Nephron progenitor cell (in vitro differentiated cells): ENCODE results near the gene ESYT3.

ENCODE experiments used
- DNase-seq: peaks from one replicate; pipeline ENCODE4 v3.0.0; 2021
- H3K27ac Mint-ChIP-seq: 2 replicates; pipeline ENCODE4 v1.8.0; 2021; ENCODE audit warnings: mild to moderate bottlenecking, moderate library complexity, mixed read lengths
- H3K27me3 Mint-ChIP-seq: 2 replicates; pipeline ENCODE4 v1.8.0; 2021; ENCODE audit warnings: mild to moderate bottlenecking, low read depth, mixed read lengths; ENCODE audit not compliant: poor library complexity
- H3K36me3 Mint-ChIP-seq: 2 replicates; pipeline ENCODE4 v1.8.0; 2021; ENCODE audit warnings: low read depth, mixed read lengths
- H3K4me1 Mint-ChIP-seq: 2 replicates; pipeline ENCODE4 v1.8.0; 2021; ENCODE audit warnings: mixed read lengths
- H3K4me3 Mint-ChIP-seq: 2 replicates; pipeline ENCODE4 v1.8.0; 2021; ENCODE audit warnings: mild to moderate bottlenecking, moderate library complexity, mixed read lengths
- H3K9me3 Mint-ChIP-seq: 2 replicates; pipeline ENCODE4 v1.8.0; 2021; ENCODE audit warnings: mild to moderate bottlenecking, moderate library complexity, mixed read lengths
- CTCF ChIP-seq: fragments of 200-600 bp; sonication (generic); IDR thresholded peaks from 2 replicates; pipeline ENCODE4 v1.5.0; 2021; ENCODE audit warnings: antibody characterized with exemption

ESYT3 gene

GRCh38 chr3:138441742-138442141, 7.3 kb downstream of the ESYT3 start:
- H3K27me3 Mint-ChIP-seq = peaks cover 31% of the 10 kb centered on the region
- H3K27ac Mint-ChIP-seq = no peak overlapping the region
- no peak for DNase-seq
- H3K4me3 Mint-ChIP-seq = no peak overlapping the region
- H3K4me1 Mint-ChIP-seq = peaks cover 23% of the 10 kb centered on the region
- TF ChIP-seq CTCF = no peak
- H3K9me3 Mint-ChIP-seq = no peaks in the 10 kb centered on the region
- no peaks in the 10 kb centered on the region for H3K36me3 Mint-ChIP-seq

GRCh38 chr3:138442433-138442832, 8.0 kb downstream of the ESYT3 start:
- peak; percentile 16 for DNase-seq
- Mint-ChIP-seq H3K27ac (no peak overlapping the region), H3K36me3 (no peaks in the 10 kb centered on the region)

GRCh38 chr3:138443091-138443490, 8.7 kb downstream of the ESYT3 start:
- no peak for TF ChIP-seq CTCF
- Mint-ChIP-seq H3K4me1 (peaks cover 23% of the 10 kb centered on the region), H3K9me3 (no peaks in the 10 kb centered on the region), H3K27me3 (peaks cover 21% of the 10 kb centered on the region), H3K36me3 (no peaks in the 10 kb centered on the region), H3K4me3 (no peak overlapping the region), H3K27ac (peak overlapping the region; percentile 2)
- no peak for DNase-seq

More at GRCh38 chr3:138442433-138442832, 8.0 kb downstream of the ESYT3 start:
- no peak for TF ChIP-seq CTCF
- Mint-ChIP-seq H3K4me3 (no peak overlapping the region), H3K27me3 (peaks cover 25% of the 10 kb centered on the region), H3K4me1 (peaks cover 23% of the 10 kb centered on the region), H3K9me3 (no peaks in the 10 kb centered on the region)

DNA sequence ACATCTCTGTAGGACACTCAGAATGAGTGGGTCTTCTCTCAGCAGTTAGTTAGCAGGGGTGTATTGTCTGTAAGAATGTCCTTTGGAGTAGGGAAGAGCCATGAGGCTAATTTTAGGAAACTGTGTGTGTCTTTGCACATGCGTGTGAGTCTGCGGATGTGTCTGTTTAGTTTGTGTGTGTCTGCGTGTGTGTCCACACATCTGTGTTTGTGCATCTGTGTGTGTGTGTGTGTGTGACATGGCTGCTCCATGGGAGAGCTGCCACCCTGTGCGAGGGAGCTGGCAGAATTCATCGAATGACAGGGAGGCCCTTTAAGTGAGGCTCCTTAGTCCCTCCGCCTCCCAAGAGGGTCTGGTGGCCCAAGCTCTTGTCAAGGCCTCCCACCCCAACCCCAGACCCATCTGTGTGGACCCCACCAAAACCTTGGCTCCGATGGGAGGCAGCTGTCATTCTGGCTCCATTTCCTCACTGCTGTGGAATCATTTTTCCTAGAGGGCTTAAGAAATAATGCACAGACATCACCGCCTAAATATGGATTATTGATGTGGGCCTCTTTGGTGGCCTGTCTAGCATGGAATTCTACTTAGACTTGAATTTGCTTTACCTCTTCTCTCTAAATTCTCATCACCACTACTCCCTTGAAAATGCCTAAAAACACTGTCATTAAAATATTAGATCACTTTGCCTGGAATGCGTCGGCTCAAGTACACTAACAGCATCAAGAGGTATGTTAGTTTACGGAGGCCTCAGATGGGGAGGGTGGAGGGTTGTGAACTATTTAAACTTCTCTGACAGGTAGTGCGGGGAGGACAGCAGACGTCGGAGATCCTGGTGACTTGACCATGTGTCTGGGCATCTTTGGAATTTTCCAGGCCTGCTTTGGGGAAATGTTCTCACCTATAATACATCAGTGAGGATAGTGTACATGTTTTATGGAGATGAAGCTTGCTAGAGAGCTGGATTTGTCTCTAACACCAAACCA, 9.4 kb downstream of the ESYT3 start:
- no peak for TF ChIP-seq CTCF
- peaks cover 16% of the 10 kb centered on the region for H3K27me3 Mint-ChIP-seq
- DNase-seq = no peak
- H3K9me3 Mint-ChIP-seq = no peaks in the 10 kb centered on the region
- no peak overlapping the region for H3K4me3 Mint-ChIP-seq
- no peak overlapping the region for H3K27ac Mint-ChIP-seq
- no peaks in the 10 kb centered on the region for H3K36me3 Mint-ChIP-seq
- H3K4me1 Mint-ChIP-seq = peaks cover 23% of the 10 kb centered on the region

GRCh38 chr3:138445236-138445635, 10.8 kb downstream of the ESYT3 start:
- DNase-seq = no peak
- TF ChIP-seq CTCF = no peak
- Mint-ChIP-seq H3K9me3 (no peaks in the 10 kb centered on the region), H3K4me3 (no peak overlapping the region), H3K36me3 (no peaks in the 10 kb centered on the region), H3K4me1 (peaks cover 15% of the 10 kb centered on the region), H3K27me3 (peaks cover 10% of the 10 kb centered on the region), H3K27ac (no peak overlapping the region)

DNA sequence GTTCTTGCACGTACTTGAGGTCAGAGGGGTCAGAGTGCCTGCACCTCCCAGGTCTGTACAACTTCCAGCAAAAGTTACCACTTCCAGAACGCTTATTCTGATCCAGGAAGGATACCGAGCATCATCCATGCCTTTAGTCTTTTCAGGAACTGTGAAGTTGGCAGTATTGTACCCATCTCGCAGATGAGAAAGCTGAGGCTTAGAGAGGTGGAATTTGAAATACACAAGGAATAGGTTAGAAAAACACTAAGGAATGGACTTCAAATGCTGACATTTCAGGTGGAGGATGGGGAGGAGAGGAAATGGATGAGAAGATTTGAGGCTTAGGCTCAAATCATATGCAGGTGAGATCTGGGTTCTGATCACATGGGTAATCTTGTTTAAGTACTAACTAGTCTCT, 11.2 kb downstream of the ESYT3 start:
- DNase-seq = no peak
- no peak overlapping the region for H3K27ac Mint-ChIP-seq
- H3K4me1 Mint-ChIP-seq = peaks cover 15% of the 10 kb centered on the region
- no peak overlapping the region for H3K4me3 Mint-ChIP-seq
- no peak for TF ChIP-seq CTCF
- H3K36me3 Mint-ChIP-seq = no peaks in the 10 kb centered on the region
- H3K27me3 Mint-ChIP-seq = peaks cover 10% of the 10 kb centered on the region
- H3K9me3 Mint-ChIP-seq = no peaks in the 10 kb centered on the region
